Urinary bladder (tissue), 4 donors: ENCODE results near the gene PRCP. TPM values are rescaled to one million over a fixed set of nuclear protein-coding genes. Genes with fewer than 3 reads are reported as not detected.

Source experiments
- DNase-seq: peaks from one replicate; pipeline ENCODE4 v3.0.0-alpha.2; 2015; ENCODE audit errors: extremely low spot score
- H3K27ac ChIP-seq: one replicate; pipeline ENCODE4 v1.5.1; 2013; ENCODE audit warnings: low read depth, mild to moderate bottlenecking, moderate library complexity
- H3K36me3 ChIP-seq: one replicate; pipeline ENCODE4 v1.6.1; 2013; ENCODE audit warnings: mild to moderate bottlenecking, moderate library complexity; ENCODE audit not compliant: insufficient read depth
- H3K4me1 ChIP-seq: one replicate; pipeline ENCODE4 v1.6.1; 2013; ENCODE audit warnings: mild to moderate bottlenecking, moderate library complexity; ENCODE audit not compliant: insufficient read depth
- H3K4me3 ChIP-seq: one replicate; pipeline ENCODE4 v1.5.1; 2013; ENCODE audit warnings: low read depth, low read length
- WGBS: extraction: QIAGEN DNeasy Blood & Tissue Kit; methylation state at CpG from one replicate; pipeline ENCODE4 v1.1.7; 2013; 5-methylcytosine and 5-hydroxymethylcytosine counted together
- polyA plus RNA-seq: library from polyadenylated mRNA; stranded (reverse); fragments of 200-250 nt; gene quantifications from one replicate; pipeline ENCODE4 v1.2.3, GENCODE V29; 2013
- total RNA-seq: library from RNA; depleted of rRNA; stranded (reverse); fragments of >200 nt; gene quantifications from one replicate; pipeline ENCODE4 v1.2.3, GENCODE V29; 2014
- donor health status: healthy with polysubstance abuse.
- donor health status: healthy.

PRCP gene
- total and polyA plus RNA-seq, 2 donors: 67.7 to 173 TPM

DNA sequence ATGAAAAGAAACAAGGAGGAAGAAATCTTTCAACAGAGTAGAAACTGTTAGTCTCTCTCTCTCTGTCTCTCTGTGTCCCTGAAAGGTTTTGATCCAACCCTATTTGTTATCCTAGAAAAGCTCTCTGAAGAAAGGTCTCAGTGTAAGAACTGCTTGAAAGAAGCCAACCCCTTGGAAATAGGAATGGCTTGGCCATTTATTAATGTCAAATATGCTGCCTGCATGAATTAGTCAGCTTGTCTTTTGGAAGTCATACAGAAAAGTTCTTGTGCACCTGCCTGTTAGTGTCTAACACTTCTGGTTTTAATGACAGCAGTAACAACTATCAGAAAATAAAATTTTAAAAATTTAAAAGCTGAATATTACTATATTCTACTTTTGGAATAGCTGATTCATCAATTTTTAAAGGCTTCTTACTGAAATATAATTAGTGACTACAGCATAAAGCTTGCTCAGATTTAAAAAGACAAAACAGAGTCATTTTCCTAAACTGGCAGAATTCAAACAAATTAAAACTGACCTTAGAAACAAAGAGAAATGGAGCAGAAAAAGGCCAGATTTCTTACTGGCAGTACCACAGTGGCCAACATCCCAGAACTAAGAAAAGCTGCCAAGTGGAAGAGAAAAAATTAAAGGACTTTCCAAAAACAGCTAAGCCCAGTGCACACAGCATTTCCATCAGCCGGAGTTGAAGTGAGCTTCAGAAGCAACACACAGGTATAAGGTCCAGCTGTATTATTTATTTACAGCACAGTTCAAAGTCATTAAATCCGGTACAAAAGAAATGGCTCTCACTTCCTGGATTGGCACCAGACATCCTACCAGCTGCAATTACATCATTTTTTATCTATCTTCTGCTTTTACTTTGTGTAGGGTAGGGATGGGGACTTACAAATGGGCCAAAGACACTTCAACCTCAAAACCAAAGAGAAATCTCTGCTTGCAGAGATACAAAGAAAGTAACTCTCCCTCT is 76.3 kb downstream of the PRCP start:
- no peak overlapping the region for H3K27ac ChIP-seq
- WGBS: 25% methylated on average over 2 of the region's 2 CpGs
- H3K4me3 ChIP-seq: no peak overlapping the region
- peaks cover 1% of the 10 kb centered on the region for H3K4me1 ChIP-seq
- no peak for DNase-seq
- H3K36me3 ChIP-seq: no peaks in the 10 kb centered on the region

DNA sequence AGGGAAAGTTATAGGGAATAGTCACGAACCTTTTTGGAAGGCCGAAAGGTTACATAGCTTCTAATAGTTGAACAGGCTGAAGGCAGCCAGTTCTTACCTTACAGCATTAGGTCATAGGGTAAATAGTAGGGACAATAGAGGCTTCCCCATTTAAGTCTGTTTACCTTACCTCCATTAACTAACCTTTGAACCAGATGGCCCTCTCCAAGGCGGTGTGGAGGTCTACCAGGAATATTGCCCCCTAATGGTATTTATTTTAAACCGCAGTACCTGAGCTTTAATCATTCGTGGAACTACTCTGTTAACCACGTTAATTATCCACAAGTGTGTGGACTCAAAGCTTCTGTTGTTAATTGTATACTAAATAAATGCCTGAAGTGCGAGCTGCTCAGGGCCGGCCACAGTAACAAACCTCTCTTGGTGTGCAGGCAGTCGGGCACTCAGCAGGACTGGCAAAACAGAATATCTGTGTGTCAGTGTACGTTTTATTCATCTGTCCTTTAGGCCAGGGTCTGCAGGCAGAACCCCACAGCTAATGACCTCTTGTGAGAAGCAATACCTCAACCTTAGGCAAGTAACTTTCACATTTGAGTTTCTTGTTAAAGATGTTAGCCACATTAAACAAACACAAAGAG is 81.7 kb downstream of the PRCP start:
- H3K36me3 ChIP-seq: no peaks in the 10 kb centered on the region
- no peak for DNase-seq
- H3K4me1 ChIP-seq: peaks cover 1% of the 10 kb centered on the region
- 80% methylated on average over 10 of the region's 10 CpGs for WGBS
- H3K4me3 ChIP-seq: no peak overlapping the region
- no peak overlapping the region for H3K27ac ChIP-seq

DNA sequence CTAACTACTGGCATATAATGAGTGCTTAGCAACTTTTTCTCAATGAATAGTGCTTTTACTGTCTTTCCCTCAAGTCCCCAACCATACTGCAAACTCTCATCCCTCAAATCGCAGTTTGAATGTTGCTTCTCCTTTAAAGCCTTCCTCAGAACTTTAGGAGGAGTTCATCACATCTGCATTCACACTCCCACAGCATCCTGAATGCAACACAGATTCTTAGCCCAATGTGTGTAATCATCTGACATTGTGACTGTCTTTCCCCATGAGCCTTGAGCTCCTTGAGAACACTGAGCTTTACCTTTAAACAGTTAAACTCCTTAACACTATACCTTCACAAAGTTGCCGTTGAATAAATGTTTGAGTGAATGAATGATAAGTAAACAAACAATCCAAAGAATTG is 84.8 kb downstream of the PRCP start:
- DNase-seq: no peak
- 75% methylated on average over 2 of the region's 2 CpGs for WGBS
- no peaks in the 10 kb centered on the region for H3K36me3 ChIP-seq
- peaks cover 1% of the 10 kb centered on the region for H3K4me1 ChIP-seq
- no peak overlapping the region for H3K27ac ChIP-seq
- H3K4me3 ChIP-seq: no peak overlapping the region

DNA sequence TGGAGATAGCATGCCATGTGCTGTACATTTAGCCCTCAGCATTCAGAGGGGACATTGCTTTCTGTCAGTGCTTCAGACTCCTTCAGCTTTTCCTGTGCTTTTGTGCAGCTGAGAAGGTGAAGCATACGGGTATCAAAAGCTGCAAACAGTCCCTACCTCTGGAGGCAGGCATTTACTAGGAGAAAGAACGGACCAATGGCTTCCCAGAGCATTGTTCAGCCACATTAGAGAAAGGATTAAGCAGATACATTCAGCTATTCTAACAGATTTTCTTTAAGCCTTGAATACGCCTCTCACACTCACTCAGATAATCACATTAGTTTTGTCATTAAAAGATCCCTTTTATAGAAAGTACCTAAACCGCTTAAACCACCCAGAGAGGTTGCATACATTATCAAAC is 85.9 kb downstream of the PRCP start:
- no peaks in the 10 kb centered on the region for H3K36me3 ChIP-seq
- 70% methylated on average over 4 of the region's 4 CpGs for WGBS
- no peak overlapping the region for H3K4me3 ChIP-seq
- H3K27ac ChIP-seq: no peak overlapping the region
- no peak for DNase-seq
- H3K4me1 ChIP-seq: no peaks in the 10 kb centered on the region

DNA sequence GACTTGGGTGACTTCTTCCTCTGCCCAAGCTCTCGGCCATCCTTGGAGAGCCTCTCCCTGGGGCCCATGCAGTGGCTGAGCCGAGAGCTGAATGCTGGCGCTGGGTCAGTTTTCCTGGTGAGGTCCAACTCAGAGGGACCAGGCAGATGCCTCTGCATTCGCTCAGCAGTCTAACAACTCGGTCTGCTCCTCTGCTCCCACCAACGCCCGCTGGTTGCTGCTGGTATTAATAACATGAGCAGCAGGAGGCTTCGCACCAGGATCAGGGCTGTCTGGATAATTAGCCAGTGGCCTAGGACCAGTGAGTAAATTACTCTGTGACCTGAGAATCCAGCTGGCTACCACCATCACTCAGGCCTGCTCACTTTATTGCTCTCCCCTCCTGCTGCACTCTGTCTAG is 88.9 kb downstream of the PRCP start:
- H3K4me1 ChIP-seq: no peaks in the 10 kb centered on the region
- 87% methylated on average over 8 of the region's 8 CpGs for WGBS
- no peak overlapping the region for H3K4me3 ChIP-seq
- DNase-seq: no peak
- H3K27ac ChIP-seq: no peak overlapping the region
- no peaks in the 10 kb centered on the region for H3K36me3 ChIP-seq

DNA sequence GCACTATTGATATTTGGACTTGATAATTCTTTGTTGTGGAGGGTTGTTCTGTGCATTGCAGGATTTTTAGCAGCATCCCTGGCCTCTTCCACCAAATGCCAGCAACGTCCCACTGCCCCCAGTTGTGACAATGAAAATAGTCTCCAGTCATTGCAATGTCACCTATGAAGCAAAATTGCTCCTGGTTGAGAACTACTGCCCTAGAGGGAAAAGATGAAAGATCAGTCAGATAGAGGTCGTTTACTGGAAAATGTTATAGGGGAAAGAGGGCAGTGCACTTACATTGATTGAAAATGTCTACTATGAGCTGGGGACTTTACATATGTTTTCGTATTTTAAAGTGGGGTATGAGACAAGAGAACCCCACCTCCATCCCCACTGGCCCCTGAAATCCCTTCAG is 89.5 kb downstream of the PRCP start:
- no peaks in the 10 kb centered on the region for H3K4me1 ChIP-seq
- H3K36me3 ChIP-seq: no peaks in the 10 kb centered on the region
- H3K4me3 ChIP-seq: no peak overlapping the region
- no peak for DNase-seq
- WGBS: 67% methylated on average over 3 of the region's 3 CpGs
- no peak overlapping the region for H3K27ac ChIP-seq

DNA sequence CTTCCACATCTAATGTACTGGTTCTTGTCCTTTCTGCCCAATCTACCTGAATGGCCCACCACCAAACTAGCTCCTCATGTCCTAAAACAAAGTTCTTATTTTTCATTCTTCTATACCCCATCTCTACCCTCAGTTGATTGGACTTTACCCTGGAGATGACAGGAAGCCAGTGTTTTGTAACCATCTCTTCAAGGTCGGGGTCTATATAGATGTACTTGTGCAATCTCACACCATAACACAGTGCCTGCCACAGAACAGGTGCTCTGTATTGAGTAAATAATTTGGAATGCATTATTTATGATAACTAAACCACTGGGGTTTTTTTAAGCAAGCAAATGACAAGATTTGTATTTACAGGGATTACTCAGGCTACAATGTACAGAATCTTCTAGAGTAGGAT is 89.9 kb downstream of the PRCP start:
- H3K4me1 ChIP-seq: no peaks in the 10 kb centered on the region
- 65% methylated on average over 1 of the region's 1 CpG for WGBS
- no peak overlapping the region for H3K27ac ChIP-seq
- H3K4me3 ChIP-seq: no peak overlapping the region
- DNase-seq: no peak
- H3K36me3 ChIP-seq: no peaks in the 10 kb centered on the region

DNA sequence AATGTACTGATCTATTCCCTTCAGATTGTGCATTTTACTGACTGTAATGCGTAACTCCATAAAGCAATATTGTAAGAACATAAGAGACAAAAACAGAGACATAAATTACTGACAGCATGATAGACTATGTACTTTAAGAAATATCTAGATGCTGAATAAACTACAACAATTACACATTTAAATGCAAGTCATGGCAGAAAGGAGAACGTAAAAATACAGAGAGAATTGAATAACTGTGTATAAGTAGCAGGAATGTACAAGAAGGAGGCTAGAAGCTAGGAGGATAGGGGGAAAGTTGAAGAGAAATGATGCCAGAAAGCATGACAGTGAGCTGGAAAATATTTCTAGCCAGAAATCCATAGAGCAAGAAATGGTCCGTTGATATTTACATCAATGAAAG is 92.6 kb downstream of the PRCP start:
- no peaks in the 10 kb centered on the region for H3K4me1 ChIP-seq
- no peaks in the 10 kb centered on the region for H3K36me3 ChIP-seq
- DNase-seq: no peak
- no peak overlapping the region for H3K27ac ChIP-seq
- WGBS: 77% methylated on average over 3 of the region's 3 CpGs
- no peak overlapping the region for H3K4me3 ChIP-seq

DNA sequence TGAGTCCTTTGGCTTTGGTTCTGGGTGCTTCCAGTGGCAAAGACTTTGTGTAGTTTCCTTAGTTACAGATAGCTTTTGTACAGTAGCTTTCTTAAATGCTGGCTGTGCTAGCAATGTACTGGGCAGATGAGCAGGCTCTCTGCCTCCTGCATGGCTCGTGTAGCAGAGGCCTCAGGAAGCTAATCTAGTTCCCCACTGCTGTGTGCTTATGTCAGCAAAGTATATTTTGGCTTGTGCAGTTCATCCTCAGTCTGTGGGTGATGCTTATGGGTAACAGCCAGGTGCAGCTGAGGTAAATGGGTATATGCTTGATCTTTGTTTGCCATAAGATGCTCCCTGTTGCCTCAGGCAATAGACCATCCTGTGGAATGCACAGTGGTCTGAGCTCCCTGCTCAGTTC is 97.5 kb downstream of the PRCP start:
- H3K36me3 ChIP-seq: no peaks in the 10 kb centered on the region
- no peak for DNase-seq
- H3K4me3 ChIP-seq: no peak overlapping the region
- no peaks in the 10 kb centered on the region for H3K4me1 ChIP-seq
- WGBS: 55% methylated on average over 1 of the region's 1 CpG
- no peak overlapping the region for H3K27ac ChIP-seq

DNA sequence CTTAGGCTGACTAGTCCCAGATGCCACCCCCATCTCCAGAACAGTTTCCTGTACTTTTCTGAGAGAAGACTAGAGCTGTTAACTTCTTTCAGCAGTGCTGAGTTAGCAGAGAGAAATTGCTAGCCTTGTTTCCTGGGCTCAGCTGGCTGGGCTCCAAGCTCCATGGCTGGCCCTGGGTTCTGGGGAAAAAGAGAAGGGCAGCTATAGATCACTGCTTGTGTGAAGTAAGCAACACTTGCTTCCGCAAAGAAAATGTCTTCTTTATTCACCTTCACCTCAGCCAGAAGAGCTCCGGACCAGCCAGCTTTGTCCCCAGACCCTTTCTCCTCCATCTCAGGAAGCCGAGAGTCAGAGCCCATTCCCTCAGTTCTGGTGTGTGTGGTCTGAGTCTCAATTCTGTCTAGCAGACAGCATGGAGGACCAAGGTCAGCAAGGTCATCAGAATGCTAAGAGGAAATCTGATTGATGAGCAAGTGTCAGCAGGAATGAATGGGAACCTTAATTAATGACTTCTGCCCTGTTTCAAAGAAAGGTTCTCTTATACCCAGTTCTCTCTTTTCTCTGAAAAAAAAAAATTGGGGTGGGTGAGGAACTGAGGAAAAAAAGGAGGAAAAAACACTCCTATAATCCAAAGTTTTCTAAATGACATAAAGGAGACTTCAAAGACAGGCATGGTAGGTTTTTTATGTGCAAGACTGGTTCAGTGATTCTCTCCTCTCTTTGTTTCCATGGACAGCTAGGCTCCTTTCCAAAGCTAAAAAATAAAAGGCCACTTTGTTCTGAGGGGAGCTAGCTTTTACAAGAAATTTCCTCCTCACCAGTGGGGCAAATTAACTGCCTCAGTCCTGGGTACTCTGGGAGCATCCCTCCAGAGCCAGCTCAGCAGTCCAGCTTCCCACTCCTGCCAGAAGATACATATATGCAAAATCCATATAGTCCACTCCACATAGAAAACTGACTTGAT is 103.0 kb downstream of the PRCP start:
- WGBS: 75% methylated on average over 3 of the region's 3 CpGs
- Histone ChIP-seq H3K4me3 (no peak overlapping the region), H3K4me1 (no peaks in the 10 kb centered on the region), H3K27ac (no peak overlapping the region), H3K36me3 (no peaks in the 10 kb centered on the region)
- DNase-seq: no peak

DNA sequence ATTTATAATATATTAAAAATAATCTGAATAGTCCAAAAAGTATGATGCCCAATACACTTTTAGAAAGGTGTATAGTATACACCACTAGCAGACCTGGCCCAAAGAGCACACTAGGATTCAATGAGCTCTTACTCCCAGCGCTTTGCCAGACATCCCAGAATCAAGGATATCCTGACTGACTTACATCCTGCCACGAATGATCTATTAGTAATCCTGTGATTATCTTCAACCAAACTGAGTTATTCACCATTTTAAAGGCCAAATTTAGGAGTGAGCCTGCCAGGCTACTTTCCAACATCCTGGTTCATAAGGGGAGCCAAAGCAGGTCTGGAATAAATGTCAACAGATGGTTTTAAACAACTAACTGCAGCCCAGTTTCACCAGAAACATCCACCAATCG is 105.7 kb downstream of the PRCP start:
- WGBS: 60% methylated on average over 3 of the region's 3 CpGs
- no peak overlapping the region for H3K27ac ChIP-seq
- DNase-seq: no peak
- no peak overlapping the region for H3K4me3 ChIP-seq
- H3K36me3 ChIP-seq: no peaks in the 10 kb centered on the region
- H3K4me1 ChIP-seq: no peaks in the 10 kb centered on the region

DNA sequence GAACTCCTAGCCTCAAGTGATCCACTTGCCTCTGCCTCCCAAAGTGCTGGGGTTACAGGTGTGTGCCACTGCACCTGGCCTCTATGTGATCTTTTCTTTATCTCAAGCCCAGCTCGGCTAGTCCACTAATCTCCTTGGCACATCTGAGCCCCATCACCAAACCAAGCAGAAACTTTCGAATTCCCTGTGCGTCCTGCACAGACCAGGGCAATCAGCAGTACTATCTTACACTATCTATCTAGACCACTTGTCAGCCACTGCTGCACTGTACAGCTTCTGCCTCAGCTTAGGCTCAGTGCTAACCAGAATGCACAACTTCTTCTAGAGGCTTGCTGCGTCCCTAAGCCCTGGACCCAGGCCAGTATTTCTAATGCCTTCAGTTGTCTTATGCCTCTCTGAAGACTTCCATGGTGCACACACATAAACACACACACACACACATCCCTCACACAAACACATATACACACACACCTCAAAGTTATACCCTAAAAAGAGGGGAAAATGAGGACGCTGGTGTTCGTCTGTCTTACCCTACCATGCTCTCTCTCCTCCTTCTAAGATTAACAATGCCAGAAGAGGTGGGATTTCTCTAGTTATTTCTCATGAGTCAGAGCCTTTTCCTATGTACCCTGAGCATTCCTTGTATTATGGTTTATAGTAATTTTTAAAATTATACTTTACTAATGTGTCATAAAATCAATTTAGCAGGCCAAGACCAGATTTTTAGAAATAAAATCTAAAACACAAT is 107.2 kb downstream of the PRCP start:
- Histone ChIP-seq H3K4me3 (no peak overlapping the region), H3K4me1 (no peaks in the 10 kb centered on the region), H3K27ac (no peak overlapping the region), H3K36me3 (no peaks in the 10 kb centered on the region)
- no peak for DNase-seq
- WGBS: 72% methylated on average over 6 of the region's 6 CpGs

DNA sequence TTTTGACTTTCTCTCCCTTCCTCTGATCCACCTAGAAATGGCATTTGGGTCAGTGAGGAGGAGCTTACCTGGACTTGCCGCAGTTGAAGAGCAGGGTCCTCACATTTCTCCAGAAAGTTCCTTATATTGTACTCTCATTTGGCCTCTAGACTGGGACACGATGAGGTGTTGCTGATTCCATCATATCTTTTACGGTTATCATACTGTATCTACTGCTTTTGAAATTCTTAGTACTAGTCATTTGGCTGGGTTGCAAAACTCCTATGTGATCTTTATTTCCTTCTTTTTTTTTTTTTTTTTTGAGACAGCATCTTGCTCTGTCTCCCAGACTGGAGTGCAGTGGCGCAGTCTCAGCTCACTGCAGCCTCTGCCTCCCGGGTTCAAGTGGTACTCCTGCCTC is 107.9 kb downstream of the PRCP start:
- no peak overlapping the region for H3K27ac ChIP-seq
- no peaks in the 10 kb centered on the region for H3K4me1 ChIP-seq
- H3K36me3 ChIP-seq: no peaks in the 10 kb centered on the region
- no peak overlapping the region for H3K4me3 ChIP-seq
- no peak for DNase-seq
- 87% methylated on average over 5 of the region's 5 CpGs for WGBS
